K562 (cell line): ENCODE results near the gene TXNDC8. TPM values are rescaled to one million over a fixed set of nuclear protein-coding genes. Genes with fewer than 3 reads are reported as not detected.

Source experiments
- DNMT1 ChIP-seq: fragments of 450-650 bp; IDR thresholded peaks from 2 replicates; pipeline ENCODE4 v1.6.1; 2016; ENCODE audit warnings: antibody characterized with exemption, mild to moderate bottlenecking
- DPF2 ChIP-seq: fragments of 450-650 bp; IDR thresholded peaks from 2 replicates; pipeline ENCODE4 v1.6.1; 2016
- ETV1 ChIP-seq: fragments of 450-650 bp; conservative IDR thresholded peaks from 2 replicates; pipeline ENCODE4 v1.6.1; 2016; ENCODE audit warnings: missing genetic modification characterization, control low read depth, low read depth, missing compliant biosample characterization
- GABPB2 ChIP-seq: fragments of 250-450 bp; sonication (Bioruptor Pico); conservative IDR thresholded peaks from 2 replicates; pipeline ENCODE4 v1.5.1; 2021; ENCODE audit warnings: mild to moderate bottlenecking
- GATA2 ChIP-seq: sonication (generic); formaldehyde crosslinking; IDR thresholded peaks from 2 replicates; pipeline ENCODE4 v1.4.0; 2020; ENCODE audit warnings: mild to moderate bottlenecking, missing genetic modification reagents
- HDAC2 ChIP-seq: fragments of 450-650 bp; IDR thresholded peaks from 2 replicates; pipeline ENCODE4 v1.6.1; 2016; ENCODE audit warnings: mild to moderate bottlenecking
- HEY1 ChIP-seq: fragments of 250-450 bp; sonication (Bioruptor Pico); IDR thresholded peaks from 2 replicates; pipeline ENCODE4 v1.5.0; 2020; ENCODE audit warnings: mild to moderate bottlenecking, moderate library complexity, borderline replicate concordance
- KDM1A ChIP-seq, 2 experiments: fragments of 450-650 bp; IDR thresholded peaks; 2 replicates each; pipeline ENCODE4 v1.6.1; 2016; ENCODE audit warnings: mild to moderate bottlenecking in 2 of 2
- KDM4B ChIP-seq, 2 experiments: fragments of 450-650 bp in 1 of 2; sonication (generic) in 1 of 2; IDR thresholded peaks; 2 replicates each; pipeline ENCODE4 v1.6.1; 2016 to 2017; ENCODE audit warnings: borderline replicate concordance in 2 of 2, antibody characterized with exemption in 1 of 2, low read depth in 1 of 2, mild to moderate bottlenecking in 1 of 2
- KDM5B ChIP-seq: fragments of 200-600 bp; sonication (generic); IDR thresholded peaks from 2 replicates; pipeline ENCODE4 v1.6.1; 2012; ENCODE audit warnings: low read depth, mild to moderate bottlenecking, moderate library complexity, low read length, control low read depth, inconsistent platforms; ENCODE audit not compliant: insufficient replicate concordance
- OTX1 ChIP-seq: fragments of 450-650 bp; formaldehyde crosslinking; IDR thresholded peaks from 2 replicates; pipeline ENCODE4 v1.4.0; 2022; ENCODE audit warnings: mild to moderate bottlenecking
- POLR2B ChIP-seq: fragments of 450-650 bp; IDR thresholded peaks from 2 replicates; pipeline ENCODE4 v1.6.1; 2018; ENCODE audit warnings: low read depth; ENCODE audit not compliant: partially characterized antibody
- PURB ChIP-seq: sonication (generic); formaldehyde crosslinking; IDR thresholded peaks from 2 replicates; pipeline ENCODE4 v1.9.0; 2021; ENCODE audit warnings: low read depth, mild to moderate bottlenecking, missing genetic modification reagents
- RBM14 ChIP-seq: fragments of 200-400 bp; formaldehyde crosslinking; IDR thresholded peaks from 2 replicates; pipeline ENCODE4 v1.6.1; 2018; ENCODE audit warnings: low read depth, mild to moderate bottlenecking, low read length, moderate library complexity, borderline replicate concordance; ENCODE audit not compliant: insufficient read depth
- RBM25 ChIP-seq: fragments of 200-400 bp; formaldehyde crosslinking; IDR thresholded peaks from 2 replicates; pipeline ENCODE4 v1.6.1; 2018; ENCODE audit warnings: low read length, low read depth, moderate library complexity; ENCODE audit not compliant: severe bottlenecking
- YY1 ChIP-seq, 3 experiments: IDR thresholded peaks; 2 replicates each; pipeline ENCODE4 v1.6.1; 2011; ENCODE audit warnings: low read length in 2 of 3, mild to moderate bottlenecking in 2 of 3, moderate library complexity in 2 of 3, borderline replicate concordance in 1 of 3, control low read depth in 1 of 3, low read depth in 1 of 3; ENCODE audit not compliant: insufficient read depth in 3 of 3, insufficient replicate concordance in 2 of 3, control insufficient read depth in 1 of 3, insufficient read length in 1 of 3; ENCODE audit errors: extremely low read depth in 1 of 3
- ZNF24 ChIP-seq: fragments of 450-650 bp; IDR thresholded peaks from 2 replicates; pipeline ENCODE4 v1.6.1; 2016
- ZNF324 ChIP-seq: fragments of 250-450 bp; sonication (Bioruptor Pico); IDR thresholded peaks from 2 replicates; pipeline ENCODE4 v1.4.0; 2020; ENCODE audit warnings: mild to moderate bottlenecking
- ZNF408 ChIP-seq: fragments of 250-450 bp; sonication (Bioruptor Pico); IDR thresholded peaks from 2 replicates; pipeline ENCODE4 v1.4.0; 2020; ENCODE audit warnings: low read depth, mild to moderate bottlenecking, moderate library complexity
- ZNF707 ChIP-seq: fragments of 250-450 bp; sonication (Bioruptor Pico); conservative IDR thresholded peaks from 2 replicates; pipeline ENCODE4 v1.8.0; 2022; ENCODE audit warnings: inconsistent platforms, mild to moderate bottlenecking, moderate library complexity
- polyA plus RNA-seq, 8 experiments: library from polyadenylated mRNA; depleted of rRNA in 4 of 8; stranded (reverse) in 5 of 8; unstranded in 3 of 8; fragments of >200 nt; fragmentation: Nextera tagmentation in 2 of 8; fragmentation: Illumina TruSeq in 1 of 8; extraction: Ambion mirVana in 2 of 8; extraction: Trizol in 1 of 8; gene quantifications; 2 replicates each; pipeline versions ENCODE4 v1.2.1 to v1.2.3, GENCODE V29; 2011 to 2014; ENCODE audit warnings: inconsistent platforms in 1 of 8, missing spikeins in 1 of 8
- total RNA-seq, 7 experiments: library from RNA; depleted of rRNA in 6 of 7; stranded (reverse); fragments of >200 nt in 6 of 7; fragmentation: Illumina TruSeq in 2 of 7; extraction: Trizol in 2 of 7; gene quantifications; 2 replicates each; pipeline versions ENCODE4 v1.2.1 to v1.2.3, GENCODE V29; 2011 to 2021; ENCODE audit warnings: low replicate concordance in 1 of 7
- TF ChIP-seq, protein P1 (sequence below): sonication (generic); formaldehyde crosslinking; IDR thresholded peaks from 2 replicates; pipeline ENCODE4 v1.8.0; 2022; ENCODE audit warnings: missing genetic modification reagents, mild to moderate bottlenecking, borderline replicate concordance
- TF ChIP-seq, protein P2 (sequence below): sonication (generic); formaldehyde crosslinking; IDR thresholded peaks from 2 replicates; pipeline ENCODE4 v1.8.0; 2022; ENCODE audit warnings: mild to moderate bottlenecking, missing genetic modification reagents
- TF ChIP-seq, protein P3 (sequence below): fragments of 450-650 bp; formaldehyde crosslinking; conservative IDR thresholded peaks from 2 replicates; pipeline ENCODE4 v1.4.0; 2022; ENCODE audit warnings: mild to moderate bottlenecking, missing genetic modification characterization
- TF ChIP-seq, protein P4 (sequence below): fragments of 250-450 bp; sonication (Bioruptor Pico); IDR thresholded peaks from 2 replicates; pipeline ENCODE4 v1.4.0; 2020

Gene TXNDC8
- total and polyA plus RNA-seq, 9 of the 15 experiments (the other 6 are each of a cell fraction or from before 2014, with no cell fraction given) = not detected

DNA sequence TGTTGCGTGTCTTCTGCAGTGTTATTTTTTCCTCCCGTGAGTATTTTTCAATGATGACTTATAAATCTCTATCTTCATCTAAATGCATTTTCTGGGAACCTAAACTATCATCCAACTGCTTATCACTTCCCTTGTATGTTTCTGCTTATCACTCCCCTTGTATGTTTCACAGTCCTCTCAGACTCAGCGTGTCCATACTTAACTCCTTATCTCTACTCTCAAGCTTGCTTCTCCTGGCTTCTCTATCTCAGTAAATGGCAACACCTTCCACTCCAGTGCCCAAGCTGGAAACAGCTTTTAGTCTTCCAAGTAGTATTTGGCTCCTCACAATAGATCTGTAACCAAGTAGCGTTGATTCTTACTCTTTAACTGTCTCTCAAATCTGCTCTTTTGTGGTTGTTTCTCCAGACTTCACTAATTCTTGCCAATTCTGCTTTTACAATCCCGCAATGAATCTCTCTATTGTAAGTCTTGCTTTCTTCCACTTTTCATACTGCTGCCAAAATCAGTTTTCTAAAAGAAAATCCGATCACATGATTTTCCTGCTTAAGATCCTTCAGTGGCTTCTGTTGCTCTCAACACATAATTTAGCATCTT is 33.8 kb upstream of the TXNDC8 start (continued):
- TF ChIP-seq, protein P1, sequence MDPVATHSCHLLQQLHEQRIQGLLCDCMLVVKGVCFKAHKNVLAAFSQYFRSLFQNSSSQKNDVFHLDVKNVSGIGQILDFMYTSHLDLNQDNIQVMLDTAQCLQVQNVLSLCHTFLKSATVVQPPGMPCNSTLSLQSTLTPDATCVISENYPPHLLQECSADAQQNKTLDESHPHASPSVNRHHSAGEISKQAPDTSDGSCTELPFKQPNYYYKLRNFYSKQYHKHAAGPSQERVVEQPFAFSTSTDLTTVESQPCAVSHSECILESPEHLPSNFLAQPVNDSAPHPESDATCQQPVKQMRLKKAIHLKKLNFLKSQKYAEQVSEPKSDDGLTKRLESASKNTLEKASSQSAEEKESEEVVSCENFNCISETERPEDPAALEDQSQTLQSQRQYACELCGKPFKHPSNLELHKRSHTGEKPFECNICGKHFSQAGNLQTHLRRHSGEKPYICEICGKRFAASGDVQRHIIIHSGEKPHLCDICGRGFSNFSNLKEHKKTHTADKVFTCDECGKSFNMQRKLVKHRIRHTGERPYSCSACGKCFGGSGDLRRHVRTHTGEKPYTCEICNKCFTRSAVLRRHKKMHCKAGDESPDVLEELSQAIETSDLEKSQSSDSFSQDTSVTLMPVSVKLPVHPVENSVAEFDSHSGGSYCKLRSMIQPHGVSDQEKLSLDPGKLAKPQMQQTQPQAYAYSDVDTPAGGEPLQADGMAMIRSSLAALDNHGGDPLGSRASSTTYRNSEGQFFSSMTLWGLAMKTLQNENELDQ (CRISPR knock-in tag) = no peak
- TF ChIP-seq PURB (CRISPR knock-in tag) (no peak), ETV1 (tag) (peak; percentile 71), KDM1A (IDR thresholded peaks at IDR 0.05) (peak; percentile 98 to 99), ZNF24 (peak; percentile 77; the same call in 1 of the 2 replicates), KDM5B (no peak), DPF2 (peak; percentile 100), RBM25 (no peak), GABPB2 (CRISPR knock-in tag) (no peak), OTX1 (CRISPR knock-in tag) (peak; percentile 94), KDM4B (IDR thresholded peaks at IDR 0.05; ENCODE audit: borderline replicate concordance in 2 of 2, low read depth in 1 of 2) (no peak), POLR2B (no peak), HDAC2 (peak; percentile 98), YY1 (IDR thresholded peaks at IDR 0.05; ENCODE audit: borderline replicate concordance in 1 of 3, control insufficient read depth in 1 of 3, extremely low read depth in 1 of 3, insufficient read depth in 3 of 3, insufficient read length in 1 of 3, insufficient replicate concordance in 2 of 3, low read depth in 1 of 3, low read length in 2 of 3) (no peak), HEY1 (peak; percentile 88; the same call in 1 of the 2 replicates), ZNF408 (no peak), ZNF324 (CRISPR knock-in tag) (no peak), RBM14 (no peak), DNMT1 (no peak), ZNF707 (CRISPR knock-in tag) (no peak), GATA2 (peak; percentile 98)
- TF ChIP-seq, protein P2, sequence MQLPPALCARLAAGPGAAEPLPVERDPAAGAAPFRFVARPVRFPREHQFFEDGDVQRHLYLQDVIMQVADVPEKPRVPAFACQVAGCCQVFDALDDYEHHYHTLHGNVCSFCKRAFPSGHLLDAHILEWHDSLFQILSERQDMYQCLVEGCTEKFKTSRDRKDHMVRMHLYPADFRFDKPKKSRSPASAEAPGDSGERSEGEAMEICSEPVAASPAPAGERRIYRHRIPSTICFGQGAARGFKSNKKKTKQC (CRISPR knock-in tag) = no peak
- TF ChIP-seq, protein P3, sequence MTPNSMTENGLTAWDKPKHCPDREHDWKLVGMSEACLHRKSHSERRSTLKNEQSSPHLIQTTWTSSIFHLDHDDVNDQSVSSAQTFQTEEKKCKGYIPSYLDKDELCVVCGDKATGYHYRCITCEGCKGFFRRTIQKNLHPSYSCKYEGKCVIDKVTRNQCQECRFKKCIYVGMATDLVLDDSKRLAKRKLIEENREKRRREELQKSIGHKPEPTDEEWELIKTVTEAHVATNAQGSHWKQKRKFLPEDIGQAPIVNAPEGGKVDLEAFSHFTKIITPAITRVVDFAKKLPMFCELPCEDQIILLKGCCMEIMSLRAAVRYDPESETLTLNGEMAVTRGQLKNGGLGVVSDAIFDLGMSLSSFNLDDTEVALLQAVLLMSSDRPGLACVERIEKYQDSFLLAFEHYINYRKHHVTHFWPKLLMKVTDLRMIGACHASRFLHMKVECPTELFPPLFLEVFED (CRISPR knock-in tag) = peak; percentile 55
- TF ChIP-seq, protein P4, sequence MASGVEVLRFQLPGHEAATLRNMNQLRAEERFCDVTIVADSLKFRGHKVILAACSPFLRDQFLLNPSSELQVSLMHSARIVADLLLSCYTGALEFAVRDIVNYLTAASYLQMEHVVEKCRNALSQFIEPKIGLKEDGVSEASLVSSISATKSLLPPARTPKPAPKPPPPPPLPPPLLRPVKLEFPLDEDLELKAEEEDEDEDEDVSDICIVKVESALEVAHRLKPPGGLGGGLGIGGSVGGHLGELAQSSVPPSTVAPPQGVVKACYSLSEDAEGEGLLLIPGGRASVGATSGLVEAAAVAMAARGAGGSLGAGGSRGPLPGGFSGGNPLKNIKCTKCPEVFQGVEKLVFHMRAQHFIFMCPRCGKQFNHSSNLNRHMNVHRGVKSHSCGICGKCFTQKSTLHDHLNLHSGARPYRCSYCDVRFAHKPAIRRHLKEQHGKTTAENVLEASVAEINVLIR (CRISPR knock-in tag) = no peak
